Hepatocyte (in vitro differentiated cells): Measurements from ENCODE around the gene GTF2F2.

Experiments used
- CTCF ChIP-seq: fragments of 200-600 bp; sonication (generic); IDR thresholded peaks from 2 replicates; pipeline ENCODE4 v1.5.1; 2016; ENCODE audit warnings: antibody characterized with exemption, mild to moderate bottlenecking; ENCODE audit not compliant: poor library complexity
- EZH2 ChIP-seq: fragments of 200-600 bp; sonication (generic); IDR thresholded peaks from 2 replicates; pipeline ENCODE4 v1.6.1; 2016; ENCODE audit warnings: antibody characterized with exemption, mild to moderate bottlenecking, borderline replicate concordance

- TF ChIP-seq EZH2 (no peak), CTCF (no peak)
These were observed 60.6 kb downstream of the GTF2F2 start for GRCh38 chr13:45180713-45181601.
